Neutrophil (primary cell): ENCODE measurements around the gene FUOM.

Experiments
- H3K27ac ChIP-seq: fragments of 200-600 bp; sonication (generic); 2 replicates; pipeline ENCODE4 v1.5.1; 2016; ENCODE audit warnings: mild to moderate bottlenecking, moderate library complexity
- H3K27me3 ChIP-seq: fragments of 200-600 bp; sonication (generic); 2 replicates; pipeline ENCODE4 v1.6.0; 2016; ENCODE audit warnings: mild to moderate bottlenecking
- H3K36me3 ChIP-seq: fragments of 200-600 bp; sonication (generic); 2 replicates; pipeline ENCODE4 v1.5.1; 2017
- H3K4me1 ChIP-seq, 2 experiments: fragments of 200-600 bp in 1 of 2; sonication (generic) in 1 of 2; 1 replicate in 1 of 2; 2 replicates in 1 of 2; pipeline versions ENCODE4 v1.5.1 to v1.6.1; 2013 to 2016; ENCODE audit warnings: low read depth in 1 of 2, low read length in 1 of 2, mild to moderate bottlenecking in 1 of 2, moderate library complexity in 1 of 2; ENCODE audit not compliant: control insufficient read depth in 1 of 2, insufficient read depth in 1 of 2
- H3K4me3 ChIP-seq, 2 experiments: fragments of 200-600 bp in 1 of 2; sonication (generic) in 1 of 2; 1 replicate in 1 of 2; 2 replicates in 1 of 2; pipeline ENCODE4 v1.5.1; 2013 to 2016; ENCODE audit warnings: low read depth in 1 of 2, low read length in 1 of 2, mild to moderate bottlenecking in 1 of 2, moderate library complexity in 1 of 2
- H3K9me3 ChIP-seq: fragments of 200-600 bp; sonication (generic); 2 replicates; pipeline ENCODE4 v1.5.1; 2016
- CTCF ChIP-seq: fragments of 200-600 bp; sonication (generic); IDR thresholded peaks from 2 replicates; pipeline ENCODE4 v1.5.1; 2016; ENCODE audit warnings: antibody characterized with exemption

FUOM gene

DNA sequence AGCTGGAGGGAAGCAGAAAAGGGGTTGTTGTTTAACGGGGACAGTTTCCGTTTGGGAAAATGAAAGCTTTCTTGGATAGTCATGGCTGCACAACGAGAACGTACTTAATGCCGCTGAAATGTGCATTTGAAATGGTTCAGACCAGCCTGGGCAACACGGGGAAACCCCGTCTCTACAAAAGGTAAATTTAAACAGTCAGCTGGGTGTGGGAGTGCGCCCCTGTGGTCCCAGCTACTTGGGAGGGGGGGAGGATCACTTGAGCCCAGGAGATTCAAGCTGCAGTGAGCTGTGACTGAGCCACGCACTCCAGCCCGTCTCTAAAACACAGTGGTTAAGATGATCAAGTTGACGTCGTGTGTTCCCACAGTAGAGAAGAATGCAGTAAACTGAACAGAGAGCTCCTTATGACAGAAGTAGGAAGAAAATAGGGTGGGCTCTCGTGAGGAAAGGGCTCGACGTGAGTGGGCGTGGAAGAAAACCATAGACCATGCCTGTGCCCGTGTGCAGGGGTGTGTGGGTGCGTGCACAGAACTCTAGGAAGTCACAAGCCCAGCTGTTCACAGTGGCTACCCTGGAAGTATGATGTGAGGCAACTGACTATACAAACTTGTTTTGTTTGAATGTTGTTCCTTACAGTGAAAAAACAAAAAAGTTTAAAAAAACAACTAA is 4.1 kb upstream of the FUOM start:
- Histone ChIP-seq H3K4me1 (peaks cover 7 to 9% of the 10 kb centered on the region in 2 experiments), H3K27ac (no peak overlapping the region), H3K27me3 (peaks cover 17% of the 10 kb centered on the region), H3K9me3 (no peaks in the 10 kb centered on the region), H3K4me3 (no peak overlapping the region), H3K36me3 (peaks cover 46% of the 10 kb centered on the region)
- no peak for TF ChIP-seq CTCF

DNA sequence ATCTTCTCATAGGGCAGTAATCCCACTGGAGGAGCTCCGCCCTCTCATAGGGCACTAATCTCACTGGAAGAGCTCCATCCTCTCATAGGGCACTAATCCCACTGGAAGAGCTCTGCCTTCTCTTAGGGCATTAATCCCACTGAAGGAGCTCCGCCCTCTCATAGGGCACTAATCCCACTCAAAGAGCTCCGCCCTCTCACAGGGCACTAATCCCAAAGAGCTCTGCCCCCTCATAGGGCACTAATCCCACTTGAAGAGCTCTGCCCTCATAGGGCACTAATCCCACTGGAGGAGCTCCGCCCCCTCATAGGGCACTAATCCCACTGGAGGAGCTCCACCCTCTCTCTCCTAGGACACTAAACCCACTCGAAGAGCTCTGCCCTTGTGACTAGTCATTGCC is 3.4 kb upstream of the FUOM start:
- no peaks in the 10 kb centered on the region for H3K9me3 ChIP-seq
- H3K27me3 ChIP-seq, result peaks cover 23% of the 10 kb centered on the region
- TF ChIP-seq CTCF, result no peak
- H3K4me3 ChIP-seq, result no peak overlapping the region
- no peak overlapping the region for H3K27ac ChIP-seq
- H3K4me1 ChIP-seq, result peaks cover 12 to 13% of the 10 kb centered on the region in 2 experiments
- H3K36me3 ChIP-seq, result peaks cover 40% of the 10 kb centered on the region

DNA sequence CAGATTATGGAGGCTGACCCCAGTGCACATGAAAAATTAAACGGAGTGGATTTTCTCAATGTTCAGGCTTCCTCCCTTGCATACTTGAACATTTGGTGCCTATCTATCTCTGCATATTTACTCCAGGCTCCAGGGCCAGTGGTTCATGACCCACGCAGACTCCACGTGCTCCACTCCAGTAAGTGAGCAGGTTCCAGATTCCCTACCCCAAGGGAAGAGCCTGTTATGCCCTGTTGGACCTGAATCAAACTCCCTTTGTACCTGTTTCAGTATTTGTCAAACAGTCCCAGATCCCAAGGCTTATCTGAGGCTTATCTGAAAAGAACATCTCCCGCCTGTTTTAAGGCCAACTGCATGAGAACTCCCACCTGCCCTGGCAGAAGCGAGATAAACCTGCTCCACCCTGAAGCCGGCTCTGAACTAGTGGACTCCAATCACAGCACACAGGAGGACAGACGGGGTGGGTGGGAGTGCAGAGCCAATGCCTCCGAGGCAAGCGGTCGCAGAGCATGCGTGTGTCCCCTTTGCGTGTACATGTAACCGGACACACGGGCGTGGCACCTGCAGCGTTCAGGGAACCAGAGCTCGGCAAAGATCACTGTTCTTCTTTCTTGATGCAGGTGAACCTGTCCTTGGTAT is 2.3 kb upstream of the FUOM start:
- peaks cover 28% of the 10 kb centered on the region for H3K36me3 ChIP-seq
- H3K4me3 ChIP-seq, result no peak overlapping the region
- H3K27ac ChIP-seq, result no peak overlapping the region
- peaks cover 35% of the 10 kb centered on the region for H3K27me3 ChIP-seq
- TF ChIP-seq CTCF, result no peak
- H3K4me1 ChIP-seq, result peaks cover 12 to 13% of the 10 kb centered on the region in 2 experiments
- no peaks in the 10 kb centered on the region for H3K9me3 ChIP-seq

- Histone ChIP-seq H3K4me1 (peaks cover 12 to 13% of the 10 kb centered on the region in 2 experiments), H3K27me3 (peaks cover 37% of the 10 kb centered on the region), H3K4me3 (no peak overlapping the region), H3K36me3 (peaks cover 23% of the 10 kb centered on the region), H3K9me3 (no peaks in the 10 kb centered on the region), H3K27ac (no peak overlapping the region)
- no peak for TF ChIP-seq CTCF
Observed at GRCh38 chr10:133359554-133359971, 1.7 kb upstream of the FUOM start.

DNA sequence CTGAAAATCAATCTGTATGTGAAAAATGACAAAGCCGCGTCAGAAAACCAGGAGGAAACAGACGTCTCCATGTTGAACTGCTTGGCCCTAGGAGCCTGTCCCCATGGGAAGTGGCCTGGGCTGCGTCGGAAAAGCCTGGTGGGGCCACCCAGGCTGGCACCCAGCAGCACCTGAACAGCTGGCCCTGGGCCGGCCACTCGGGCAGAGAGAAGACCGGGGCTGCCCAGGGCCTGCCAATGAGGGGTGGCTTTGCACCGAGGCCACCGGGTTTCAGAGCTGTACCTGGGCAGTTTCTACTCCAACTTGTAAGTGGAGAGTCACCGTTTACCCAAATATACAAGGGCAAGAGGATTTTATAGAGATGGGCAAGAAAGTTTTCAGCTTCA is 1.1 kb upstream of the FUOM start:
- H3K36me3 ChIP-seq, result peaks cover 19% of the 10 kb centered on the region
- H3K4me1 ChIP-seq, result peaks cover 12 to 13% of the 10 kb centered on the region in 2 experiments
- TF ChIP-seq CTCF, result no peak
- H3K27me3 ChIP-seq, result peaks cover 37% of the 10 kb centered on the region
- H3K4me3 ChIP-seq, result no peak overlapping the region
- H3K9me3 ChIP-seq, result no peaks in the 10 kb centered on the region
- H3K27ac ChIP-seq, result no peak overlapping the region
